Measurements from ENCODE around the gene RBM27. TPM values are rescaled to one million over a fixed set of nuclear protein-coding genes. Genes with fewer than 3 reads are reported as not detected.

RBM27 gene
- total RNA-seq, 2 donors from 2014 or later: 8.6 to 8.9 TPM

- ATAC-seq (no peak), DNase-seq (no peak)
- Histone ChIP-seq H3K36me3 (replicated peaks in 1 of 2; ENCODE audit: insufficient read depth in 1 of 2, low read depth in 2 of 2) (no peaks in the 10 kb centered on the region), H3K4me1 (no peaks in the 10 kb centered on the region), H3K27me3 (no peaks in the 10 kb centered on the region), H3K27ac (no peak overlapping the region), H3K9me3 (no peaks in the 10 kb centered on the region), H3K4me3 (no peak overlapping the region)
- intact Hi-C loops (cut with DNase I): no loop called here
- TF ChIP-seq CTCF (IDR thresholded peaks at IDR 0.05) (no peak), POLR2A (IDR thresholded peaks at IDR 0.05) (no peak)
- WGBS, 2 donors: 81 to 90% methylated on average over 1 of the region's 1 CpG
Measured at GRCh38 chr5:146222005-146222404, 18.6 kb downstream of the RBM27 start.

GRCh38 chr5:146223179-146223578 lies 19.8 kb downstream of the RBM27 start:
- no peaks in the 10 kb centered on the region for H3K36me3 ChIP-seq (replicated peaks in 1 of 2; ENCODE audit: insufficient read depth in 1 of 2, low read depth in 2 of 2)

GRCh38 chr5:146229222-146229621 lies 25.8 kb downstream of the RBM27 start:
- intact Hi-C loops (cut with DNase I): no loop called here
- TF ChIP-seq POLR2A (IDR thresholded peaks at IDR 0.05): no peak
- TF ChIP-seq CTCF (IDR thresholded peaks at IDR 0.05): no peak
- no peak for DNase-seq
- Histone ChIP-seq H3K9me3 (no peaks in the 10 kb centered on the region), H3K27ac (no peak overlapping the region), H3K4me3 (no peak overlapping the region), H3K4me1 (peaks cover 14% of the 10 kb centered on the region), H3K36me3 (replicated peaks in 1 of 2; ENCODE audit: insufficient read depth in 1 of 2, low read depth in 2 of 2) (peaks cover 3 to 12% of the 10 kb centered on the region in 2 donors), H3K27me3 (no peaks in the 10 kb centered on the region)
- no peak for ATAC-seq

More at GRCh38 chr5:146223179-146223578, 19.8 kb downstream of the RBM27 start:
- H3K27ac ChIP-seq: no peak overlapping the region
- DNase-seq: no peak
- 96 to 100% methylated on average over 1 of the region's 1 CpG for WGBS, 2 donors
- intact Hi-C loops (cut with DNase I): no loop called here
- no peaks in the 10 kb centered on the region for H3K4me1 ChIP-seq
- no peak for TF ChIP-seq CTCF (IDR thresholded peaks at IDR 0.05)
- H3K27me3 ChIP-seq: no peaks in the 10 kb centered on the region
- H3K4me3 ChIP-seq: no peak overlapping the region
- H3K9me3 ChIP-seq: no peaks in the 10 kb centered on the region
- no peak for ATAC-seq

- DNase-seq (no peak), ATAC-seq (no peak)
- peaks cover 3 to 15% of the 10 kb centered on the region in 2 donors for H3K36me3 ChIP-seq (replicated peaks in 1 of 2; ENCODE audit: insufficient read depth in 1 of 2, low read depth in 2 of 2)
- H3K27ac ChIP-seq: no peak overlapping the region
- no peaks in the 10 kb centered on the region for H3K27me3 ChIP-seq
- no peaks in the 10 kb centered on the region for H3K9me3 ChIP-seq
- H3K4me3 ChIP-seq: no peak overlapping the region
- intact Hi-C loops (cut with DNase I): no loop called here
- peaks cover 14% of the 10 kb centered on the region for H3K4me1 ChIP-seq
- no peak for TF ChIP-seq CTCF (IDR thresholded peaks at IDR 0.05)
- TF ChIP-seq POLR2A (IDR thresholded peaks at IDR 0.05): no peak
- WGBS, 2 donors: 40 to 61% methylated on average over 6 of the region's 6 CpGs
Measured at GRCh38 chr5:146232223-146232622, 28.8 kb downstream of the RBM27 start.

- Histone ChIP-seq H3K36me3 (replicated peaks in 1 of 2; ENCODE audit: insufficient read depth in 1 of 2, low read depth in 2 of 2) (peaks cover 3 to 24% of the 10 kb centered on the region in 2 donors), H3K27ac (no peak overlapping the region), H3K4me1 (peaks cover 14% of the 10 kb centered on the region), H3K27me3 (no peaks in the 10 kb centered on the region), H3K9me3 (no peaks in the 10 kb centered on the region), H3K4me3 (no peak overlapping the region)
- ATAC-seq (peak; percentile 65), DNase-seq (peak; percentile 41 to 65 (median 64))
- TF ChIP-seq CTCF (IDR thresholded peaks at IDR 0.05) (no peak), POLR2A (IDR thresholded peaks at IDR 0.05) (no peak)
- intact Hi-C loops (cut with DNase I): no loop called here
- 39 to 48% methylated on average over 4 to 5 of the region's 5 CpGs for WGBS, 2 donors
Measured at GRCh38 chr5:146233441-146233840, 30.0 kb downstream of the RBM27 start.

Data from body of pancreas (tissue), 4 donors.